HEK293T (cell line): Measurements from ENCODE around the gene UMODL1.

ENCODE experiments used
- ARNT ChIP-seq: fragments of 450-650 bp; IDR thresholded peaks from 2 replicates; pipeline ENCODE4 v1.6.1; 2017; ENCODE audit warnings: mild to moderate bottlenecking
- BHLHE40 ChIP-seq: fragments of 450-650 bp; IDR thresholded peaks from 2 replicates; pipeline ENCODE4 v1.6.1; 2016; ENCODE audit warnings: mild to moderate bottlenecking, moderate library complexity, borderline replicate concordance
- CTBP1 ChIP-seq: fragments of 450-650 bp; IDR thresholded peaks from 2 replicates; pipeline ENCODE4 v1.6.1; 2016; ENCODE audit warnings: borderline replicate concordance
- ELF4 ChIP-seq: fragments of 450-650 bp; IDR thresholded peaks from 2 replicates; pipeline ENCODE4 v1.6.1; 2017; ENCODE audit warnings: antibody characterized with exemption
- FOXA1 ChIP-seq: fragments of 450-650 bp; IDR thresholded peaks from 2 replicates; pipeline ENCODE4 v1.6.1; 2016; ENCODE audit warnings: mild to moderate bottlenecking
- FOXK2 ChIP-seq: fragments of 450-650 bp; IDR thresholded peaks from 2 replicates; pipeline ENCODE4 v1.6.1; 2016; ENCODE audit warnings: mild to moderate bottlenecking
- FOXM1 ChIP-seq: fragments of 450-650 bp; IDR thresholded peaks from 2 replicates; pipeline ENCODE4 v1.6.1; 2017; ENCODE audit warnings: mild to moderate bottlenecking, borderline replicate concordance
- HDGF ChIP-seq: fragments of 450-650 bp; IDR thresholded peaks from 2 replicates; pipeline ENCODE4 v1.6.1; 2017; ENCODE audit warnings: antibody characterized with exemption, borderline replicate concordance
- PKNOX1 ChIP-seq: fragments of 450-650 bp; IDR thresholded peaks from 2 replicates; pipeline ENCODE4 v1.6.1; 2016
- SP1 ChIP-seq: fragments of 450-650 bp; IDR thresholded peaks from 2 replicates; pipeline ENCODE4 v1.6.1; 2017
- TARDBP ChIP-seq: fragments of 450-650 bp; IDR thresholded peaks from 2 replicates; pipeline ENCODE4 v1.6.1; 2016
- ZNF384 ChIP-seq: fragments of 450-650 bp; IDR thresholded peaks from 2 replicates; pipeline ENCODE4 v1.6.1; 2016

GRCh38 chr21:42140196-42140934 is 69.2 kb downstream of the UMODL1 start:
- TF ChIP-seq SP1 (no peak), ELF4 (no peak), FOXA1 (no peak), FOXK2 (no peak), FOXM1 (no peak), TARDBP (no peak), PKNOX1 (no peak), CTBP1 (no peak), ZNF384 (no peak), BHLHE40 (no peak), HDGF (no peak), ARNT (no peak)
